ENCODE data around the gene JAKMIP2. TPM values are rescaled to one million over a fixed set of nuclear protein-coding genes. Genes with fewer than 3 reads are reported as not detected.
"Not testable (repeated sequence)": the region's sequence is repeated elsewhere in the genome, so short reads cannot be mapped to it uniquely, and the experiment has no call there.

Gene JAKMIP2
- total RNA-seq, 1 experiment from 2014 or later = not detected

- H3K27me3 ChIP-seq, DNase-seq, H3K9me3 ChIP-seq, H3K36me3 ChIP-seq: not testable (repeated sequence)
- peak overlapping the region; percentile 2; the same call in 1 of the 2 replicates for H3K4me3 ChIP-seq
These were observed 228.7 kb downstream of the JAKMIP2 start for GRCh38 chr5:147553817-147554216.

GRCh38 chr5:147552897-147553296, 229.6 kb downstream of the JAKMIP2 start:
- Histone ChIP-seq H3K9me3 (peaks cover 8% of the 10 kb centered on the region), H3K36me3 (no peaks in the 10 kb centered on the region), H3K27me3 (no peaks in the 10 kb centered on the region), H3K4me3 (no peak overlapping the region)
- DNase-seq = no peak

- Histone ChIP-seq H3K27me3 (no peaks in the 10 kb centered on the region), H3K4me3 (no peak overlapping the region), H3K9me3 (peaks cover 8% of the 10 kb centered on the region), H3K36me3 (no peaks in the 10 kb centered on the region)
- DNase-seq = no peak
These were observed 230.9 kb downstream of the JAKMIP2 start for GRCh38 chr5:147551677-147552076.

GRCh38 chr5:147547730-147548129, 234.8 kb downstream of the JAKMIP2 start:
- DNase-seq = no peak
- Histone ChIP-seq H3K9me3 (peaks cover 8% of the 10 kb centered on the region), H3K36me3 (no peaks in the 10 kb centered on the region), H3K4me3 (no peak overlapping the region), H3K27me3 (no peaks in the 10 kb centered on the region)

GRCh38 chr5:147544556-147544955, 238.0 kb downstream of the JAKMIP2 start:
- no peak for DNase-seq
- H3K27me3 ChIP-seq = no peaks in the 10 kb centered on the region
- H3K4me3 ChIP-seq = no peak overlapping the region
- no peaks in the 10 kb centered on the region for H3K36me3 ChIP-seq
- peaks cover 4% of the 10 kb centered on the region for H3K9me3 ChIP-seq

GRCh38 chr5:147539053-147539452, 243.5 kb downstream of the JAKMIP2 start:
- peak; percentile 87 for DNase-seq
- H3K4me3 ChIP-seq = no peak overlapping the region
- H3K9me3 ChIP-seq = no peaks in the 10 kb centered on the region
- H3K27me3 ChIP-seq = no peaks in the 10 kb centered on the region
- no peaks in the 10 kb centered on the region for H3K36me3 ChIP-seq

- Histone ChIP-seq H3K27me3 (no peaks in the 10 kb centered on the region), H3K9me3 (no peaks in the 10 kb centered on the region), H3K4me3 (no peak overlapping the region), H3K36me3 (no peaks in the 10 kb centered on the region)
- DNase-seq = no peak
These were observed 244.3 kb downstream of the JAKMIP2 start for GRCh38 chr5:147538236-147538635.

Other genes starting within 250 kb of the JAKMIP2 start
- not detected in 2 replicates for gene SPINK1, start 48.9 kb upstream of the JAKMIP2 start, total RNA-seq (2014; rRNA removed; shearing (Covaris generic); ENCODE audit: low replicate concordance)
- gene SCGB3A2, start 96.0 kb upstream of the JAKMIP2 start, total RNA-seq (2014; rRNA removed; shearing (Covaris generic); ENCODE audit: low replicate concordance) = not detected in 2 replicates
- 6.0 TPM in 1 of 2 replicates, not detected in the other for gene C5orf46, start 123.8 kb upstream of the JAKMIP2 start, total RNA-seq (2014; rRNA removed; shearing (Covaris generic); ENCODE audit: low replicate concordance)